CD4-positive, alpha-beta memory T cell (primary cell): ENCODE data around the gene NPNT. TPM values are rescaled to one million over a fixed set of nuclear protein-coding genes. Genes with fewer than 3 reads are reported as not detected.
"Not testable (repeated sequence)": the region's sequence is repeated elsewhere in the genome, so short reads cannot be mapped to it uniquely, and the experiment has no call there.

Experiments used
- CTCF ChIA-PET: fragments of 350-600 bp; sonication (Branson Sonifier 250); formaldehyde crosslinking; loops from one replicate; lab custom pipeline; 2021; ENCODE audit warnings: inconsistent platforms; ENCODE audit not compliant: partially characterized antibody; lab: Charles Lee
- POLR2A ChIA-PET: fragments of 350-600 bp; sonication (Branson Sonifier 250); formaldehyde crosslinking; loops from one replicate; lab custom pipeline; 2021; ENCODE audit not compliant: partially characterized antibody; lab: Charles Lee
- DNase-seq, 5 donors: peaks; one replicate each; pipeline versions ENCODE4 v3.0.0 to v3.0.0-alpha.2; 2020 to 2022; ENCODE audit warnings: mixed read lengths in 1 of 5
- H3K27ac ChIP-seq: one replicate; pipeline ENCODE4 v1.7.0; 2013; ENCODE audit warnings: low read depth, low read length
- H3K27me3 ChIP-seq: 2 replicates; pipeline ENCODE4 v1.7.0; 2013; ENCODE audit warnings: mild to moderate bottlenecking, low read length, moderate library complexity; ENCODE audit not compliant: insufficient read depth
- H3K36me3 ChIP-seq: 2 replicates; pipeline ENCODE4 v1.7.0; 2013; ENCODE audit warnings: mild to moderate bottlenecking, low read length, moderate library complexity; ENCODE audit not compliant: insufficient read depth
- H3K4me1 ChIP-seq: 2 replicates; pipeline ENCODE4 v1.7.0; 2013; ENCODE audit warnings: mild to moderate bottlenecking, low read length, moderate library complexity; ENCODE audit not compliant: insufficient read depth
- H3K4me3 ChIP-seq, 2 donors: one replicate each; pipeline ENCODE4 v1.7.0; 2013; ENCODE audit warnings: low read length in 2 of 2, mild to moderate bottlenecking in 1 of 2
- H3K9me3 ChIP-seq, 2 donors: one replicate each; pipeline ENCODE4 v1.7.0; 2013; ENCODE audit warnings: low read length in 2 of 2, control low read depth in 1 of 2; ENCODE audit not compliant: control insufficient read depth in 1 of 2
- H3K27ac Mint-ChIP-seq, 7 donors: one replicate each; pipeline ENCODE4 v1.8.0; 2020 to 2021; ENCODE audit warnings: mixed read lengths in 7 of 7, mild to moderate bottlenecking in 6 of 7, inconsistent platforms in 3 of 7, moderate library complexity in 3 of 7
- H3K27me3 Mint-ChIP-seq, 2 donors: one replicate each; pipeline ENCODE4 v1.8.0; 2020 to 2021; ENCODE audit warnings: mixed read lengths in 2 of 2
- H3K36me3 Mint-ChIP-seq, 2 donors: one replicate each; pipeline ENCODE4 v1.8.0; 2020 to 2021; ENCODE audit warnings: mixed read lengths in 2 of 2, inconsistent platforms in 1 of 2, mild to moderate bottlenecking in 1 of 2
- H3K4me1 Mint-ChIP-seq, 4 donors: one replicate each; pipeline ENCODE4 v1.8.0; 2020 to 2021; ENCODE audit warnings: mixed read lengths in 4 of 4, mild to moderate bottlenecking in 1 of 4
- H3K4me3 Mint-ChIP-seq, 8 donors: one replicate each; pipeline ENCODE4 v1.8.0; 2020 to 2021; ENCODE audit warnings: mixed read lengths in 8 of 8, mild to moderate bottlenecking in 7 of 8, moderate library complexity in 6 of 8, inconsistent platforms in 3 of 8
- H3K9me3 Mint-ChIP-seq, 8 donors: one replicate each; pipeline ENCODE4 v1.8.0; 2020 to 2021; ENCODE audit warnings: mixed read lengths in 8 of 8, mild to moderate bottlenecking in 5 of 8, inconsistent platforms in 3 of 8, moderate library complexity in 1 of 8
- intact Hi-C: fragments of 100-400 bp; cut with micrococcal nuclease; formaldehyde crosslinking; loops from one replicate; pipeline ENCODE4 v1.15.1; 2023
- polyA plus RNA-seq, 2 donors: library from polyadenylated mRNA; unstranded; fragments of 300-500 nt; fragmentation: Illumina TruSeq; gene quantifications; one replicate each; pipeline ENCODE4 v1.2.3, GENCODE V29; 2021
- total RNA-seq, 2 experiments: library from RNA; stranded (reverse); gene quantifications; one replicate each; pipeline ENCODE4 v1.2.3, GENCODE V29; 2021

The NPNT gene
- total RNA-seq (not detected), polyA plus RNA-seq (not detected)

GRCh38 chr4:105894660-105895582 is at the start of gene NPNT:
TSS of gene NPNT (plus strand) at chr4:105895471. CDS start at chr4:105895653, 182 bp downstream.
- peaks cover 5 to 16% (median 6%) of the 10 kb centered on the region in 4 donors for H3K4me1 Mint-ChIP-seq
- H3K27ac ChIP-seq, result no peak within 1 kb of the TSS
- H3K27me3 Mint-ChIP-seq, result peaks cover 36 to 38% of the 10 kb centered on the region in 2 donors
- ChIA-PET CTCF (no interaction called here), POLR2A (no interaction called here)
- no peak within 1 kb of the TSS for H3K4me3 ChIP-seq
- H3K4me1 ChIP-seq, result no peaks in the 10 kb centered on the region
- no peaks in the 10 kb centered on the region for H3K9me3 ChIP-seq
- H3K36me3 Mint-ChIP-seq, result no peaks in the 10 kb centered on the region
- peaks cover 0 to 2% (median 0%) of the 10 kb centered on the region in 8 donors for H3K9me3 Mint-ChIP-seq
- H3K27ac Mint-ChIP-seq, result no peak within 1 kb of the TSS
- intact Hi-C loops, result no loop called here
- H3K4me3 Mint-ChIP-seq, result peak within 1 kb of the TSS in 1 of 8 donors; percentile 26
- no peaks in the 10 kb centered on the region for H3K36me3 ChIP-seq
- peaks cover 13% of the 10 kb centered on the region for H3K27me3 ChIP-seq
- no peak for DNase-seq

- Mint-ChIP-seq H3K27me3 (no peaks in the 10 kb centered on the region), H3K36me3 (peaks cover 10 to 20% of the 10 kb centered on the region in 2 donors), H3K9me3 (peaks cover 0 to 2% (median 0%) of the 10 kb centered on the region in 8 donors), H3K4me1 (no peaks in the 10 kb centered on the region), H3K27ac (no peak overlapping the region), H3K4me3 (no peak overlapping the region)
- CTCF ChIA-PET, result no interaction called here
- Histone ChIP-seq H3K27me3 (no peaks in the 10 kb centered on the region), H3K4me3 (no peak overlapping the region), H3K9me3 (no peaks in the 10 kb centered on the region), H3K4me1 (no peaks in the 10 kb centered on the region), H3K36me3 (no peaks in the 10 kb centered on the region), H3K27ac (no peak overlapping the region)
- POLR2A ChIA-PET, result no interaction called here
- intact Hi-C loops, result no loop called here
- no peak for DNase-seq
Observed at GRCh38 chr4:105845559-105845958, 49.7 kb upstream of the NPNT start.

DNA sequence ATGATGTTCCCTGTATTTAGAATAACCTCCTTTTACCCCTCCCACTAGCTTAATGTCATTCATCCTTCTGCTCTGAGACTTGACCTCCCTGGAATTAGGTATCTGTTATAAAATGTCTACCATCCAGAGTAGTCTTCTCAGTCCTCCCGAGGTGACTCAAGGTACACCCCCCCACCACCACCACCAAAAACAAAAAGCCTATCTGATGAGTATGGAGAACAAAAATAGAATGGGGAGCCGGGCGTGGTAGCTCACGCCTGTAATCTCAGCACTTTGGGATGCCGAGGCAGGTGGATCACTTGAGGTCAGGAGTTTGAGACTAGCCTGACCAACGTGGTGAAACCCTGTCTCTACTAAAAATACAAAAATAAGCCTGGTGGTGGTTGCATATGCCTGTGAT is 46.9 kb upstream of the NPNT start:
- H3K27me3 Mint-ChIP-seq, intact Hi-C loops, H3K9me3 ChIP-seq, DNase-seq, H3K4me1 Mint-ChIP-seq, H3K4me3 ChIP-seq, H3K4me1 ChIP-seq, POLR2A ChIA-PET, H3K27me3 ChIP-seq, H3K27ac Mint-ChIP-seq, H3K9me3 Mint-ChIP-seq, H3K4me3 Mint-ChIP-seq, H3K27ac ChIP-seq, CTCF ChIA-PET, H3K36me3 ChIP-seq: not testable (repeated sequence)
- peaks cover 10 to 15% of the 10 kb centered on the region in 2 donors for H3K36me3 Mint-ChIP-seq

- no peak overlapping the region for H3K4me3 Mint-ChIP-seq
- no peaks in the 10 kb centered on the region for H3K9me3 ChIP-seq
- POLR2A ChIA-PET, result no interaction called here
- no peaks in the 10 kb centered on the region for H3K36me3 ChIP-seq
- intact Hi-C loops, result no loop called here
- no peak overlapping the region for H3K4me3 ChIP-seq
- H3K4me1 ChIP-seq, result no peaks in the 10 kb centered on the region
- no peak overlapping the region for H3K27ac Mint-ChIP-seq
- no peak overlapping the region for H3K27ac ChIP-seq
- H3K36me3 Mint-ChIP-seq, result peaks cover 9 to 15% of the 10 kb centered on the region in 2 donors
- no peaks in the 10 kb centered on the region for H3K4me1 Mint-ChIP-seq
- no peaks in the 10 kb centered on the region for H3K27me3 ChIP-seq
- peaks cover 9 to 31% (median 19%) of the 10 kb centered on the region in 8 donors for H3K9me3 Mint-ChIP-seq
- CTCF ChIA-PET, result no interaction called here
- no peaks in the 10 kb centered on the region for H3K27me3 Mint-ChIP-seq
- DNase-seq, result no peak
Observed at GRCh38 chr4:105851196-105851595, 44.1 kb upstream of the NPNT start.

GRCh38 chr4:105852230-105852629 is 43.0 kb upstream of the NPNT start:
- H3K36me3 ChIP-seq, POLR2A ChIA-PET, intact Hi-C loops, CTCF ChIA-PET, H3K27me3 Mint-ChIP-seq, H3K27ac Mint-ChIP-seq, H3K4me3 ChIP-seq, H3K27me3 ChIP-seq, H3K4me3 Mint-ChIP-seq, H3K27ac ChIP-seq, DNase-seq, H3K9me3 ChIP-seq, H3K4me1 ChIP-seq, H3K4me1 Mint-ChIP-seq: not testable (repeated sequence)
- H3K36me3 Mint-ChIP-seq, result peaks cover 12 to 21% of the 10 kb centered on the region in 2 donors
- peaks cover 12 to 40% (median 26%) of the 10 kb centered on the region in 8 donors for H3K9me3 Mint-ChIP-seq

- Histone ChIP-seq H3K36me3 (no peaks in the 10 kb centered on the region), H3K27me3 (no peaks in the 10 kb centered on the region), H3K27ac (no peak overlapping the region), H3K4me1 (no peaks in the 10 kb centered on the region), H3K9me3 (no peaks in the 10 kb centered on the region), H3K4me3 (no peak overlapping the region)
- POLR2A ChIA-PET, result no interaction called here
- Mint-ChIP-seq H3K36me3 (peaks cover 16% of the 10 kb centered on the region in 2 donors), H3K27me3 (no peaks in the 10 kb centered on the region), H3K27ac (no peak overlapping the region), H3K4me1 (no peaks in the 10 kb centered on the region), H3K4me3 (no peak overlapping the region), H3K9me3 (peaks cover 14 to 64% (median 45%) of the 10 kb centered on the region in 8 donors)
- intact Hi-C loops, result no loop called here
- CTCF ChIA-PET, result no interaction called here
- peak in 1 of 5 donors; percentile 3 for DNase-seq
Observed at GRCh38 chr4:105858466-105859040, 36.7 kb upstream of the NPNT start.

DNA sequence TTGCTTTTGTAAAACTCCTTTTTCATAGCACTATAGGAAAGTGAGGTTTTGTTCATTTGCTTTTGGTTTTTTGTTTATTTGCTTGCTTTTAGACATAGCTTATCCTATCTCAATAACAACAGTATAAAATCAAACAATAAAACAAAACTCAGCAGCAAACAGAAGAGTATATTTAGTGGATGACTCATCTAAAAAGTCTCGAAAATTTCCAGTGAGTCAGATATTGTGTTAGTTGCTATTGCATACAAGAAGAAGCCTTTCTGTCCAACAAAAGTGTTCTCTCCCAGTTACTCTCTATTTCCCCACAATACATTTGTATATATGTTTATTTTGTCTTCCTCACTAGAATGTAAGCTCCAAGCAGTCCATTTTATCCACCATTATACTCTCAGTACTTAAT is 36.0 kb upstream of the NPNT start:
- no peak overlapping the region for H3K27ac Mint-ChIP-seq
- peaks cover 12 to 16% of the 10 kb centered on the region in 2 donors for H3K36me3 Mint-ChIP-seq
- no peaks in the 10 kb centered on the region for H3K36me3 ChIP-seq
- POLR2A ChIA-PET, result no interaction called here
- intact Hi-C loops, result no loop called here
- CTCF ChIA-PET, result no interaction called here
- no peak overlapping the region for H3K4me3 ChIP-seq
- no peak overlapping the region for H3K27ac ChIP-seq
- no peaks in the 10 kb centered on the region for H3K4me1 ChIP-seq
- no peaks in the 10 kb centered on the region for H3K27me3 ChIP-seq
- H3K4me1 Mint-ChIP-seq, result no peaks in the 10 kb centered on the region
- H3K27me3 Mint-ChIP-seq, result no peaks in the 10 kb centered on the region
- no peaks in the 10 kb centered on the region for H3K9me3 ChIP-seq
- no peak for DNase-seq
- no peak overlapping the region for H3K4me3 Mint-ChIP-seq
- peaks cover 10 to 65% (median 45%) of the 10 kb centered on the region in 8 donors for H3K9me3 Mint-ChIP-seq
